Osteoblast (primary cell): ENCODE measurements around the gene DCAF15. TPM values are rescaled to one million over a fixed set of nuclear protein-coding genes. Genes with fewer than 3 reads are reported as not detected.

ENCODE experiments used
- DNase-seq: peaks from one replicate; pipeline ENCODE4 v3.0.0; 2011; ENCODE audit warnings: low spot score, mixed read lengths; ENCODE audit not compliant: insufficient read length; ENCODE audit errors: missing footprints
- H2AFZ ChIP-seq: 2 replicates; pipeline ENCODE4 v1.6.0; 2011; ENCODE audit warnings: mild to moderate bottlenecking, low read length
- H3K27ac ChIP-seq: 2 replicates; pipeline ENCODE4 v1.5.1; 2011; ENCODE audit warnings: mild to moderate bottlenecking, low read depth, low read length, moderate library complexity
- H3K27me3 ChIP-seq: 2 replicates; pipeline ENCODE4 v1.6.0; 2012; ENCODE audit warnings: mild to moderate bottlenecking, control low read depth, inconsistent platforms, low read length, moderate library complexity; ENCODE audit not compliant: insufficient read depth
- H3K36me3 ChIP-seq: 2 replicates; pipeline ENCODE4 v1.5.1; 2011; ENCODE audit warnings: mild to moderate bottlenecking, low read length, control low read depth, moderate library complexity; ENCODE audit not compliant: insufficient read depth
- H3K4me1 ChIP-seq: 2 replicates; pipeline ENCODE4 v1.5.1; 2011; ENCODE audit warnings: mild to moderate bottlenecking, low read length, control low read depth, moderate library complexity; ENCODE audit not compliant: insufficient read depth
- H3K4me2 ChIP-seq: 2 replicates; pipeline ENCODE4 v1.6.0; 2011; ENCODE audit warnings: mild to moderate bottlenecking, low read length; ENCODE audit not compliant: insufficient read depth
- H3K4me3 ChIP-seq: fragments of 200-600 bp; sonication (generic); 3 replicates; pipeline ENCODE4 v1.5.1; 2012; ENCODE audit warnings: mild to moderate bottlenecking, low read length, inconsistent platforms; ENCODE audit not compliant: insufficient read depth
- H3K79me2 ChIP-seq: 2 replicates; pipeline ENCODE4 v1.6.0; 2012; ENCODE audit warnings: mild to moderate bottlenecking, low read length, control low read depth, inconsistent platforms; ENCODE audit not compliant: insufficient read depth
- H3K9me3 ChIP-seq: 2 replicates; pipeline ENCODE4 v1.5.1; 2011; ENCODE audit warnings: low read depth, low read length, control low read depth
- H4K20me1 ChIP-seq: 2 replicates; pipeline ENCODE4 v1.6.0; 2012; ENCODE audit warnings: mild to moderate bottlenecking, low read length, control low read depth; ENCODE audit not compliant: insufficient read depth
- CTCF ChIP-seq: IDR thresholded peaks from 2 replicates; pipeline ENCODE4 v1.5.1; 2011; ENCODE audit warnings: mild to moderate bottlenecking, low read depth, low read length, moderate library complexity; ENCODE audit errors: extremely low read depth
- total RNA-seq: library from RNA; depleted of rRNA; stranded (reverse); fragments of >200 nt; gene quantifications from 2 replicates; pipeline ENCODE4 v1.2.3, GENCODE V29; 2012

The DCAF15 gene
- total RNA-seq, 1 donor = 11.9 TPM

- Histone ChIP-seq H2AFZ (peak overlapping the region; percentile 90), H3K27ac (no peak overlapping the region), H3K4me2 (peak overlapping the region; percentile 88), H3K27me3 (no peaks in the 10 kb centered on the region), H3K36me3 (no peaks in the 10 kb centered on the region), H3K9me3 (no peaks in the 10 kb centered on the region), H3K4me3 (peak overlapping the region; percentile 92), H3K79me2 (no peaks in the 10 kb centered on the region), H4K20me1 (no peaks in the 10 kb centered on the region), H3K4me1 (peaks cover 4% of the 10 kb centered on the region)
- TF ChIP-seq CTCF = no peak
- DNase-seq = peak; percentile 73
Observed at GRCh38 chr19:13906521-13906904, 45.8 kb upstream of the DCAF15 start.

- H3K4me2 ChIP-seq = peak overlapping the region; percentile 88
- H3K4me3 ChIP-seq = peak overlapping the region; percentile 92
- no peaks in the 10 kb centered on the region for H4K20me1 ChIP-seq
- no peaks in the 10 kb centered on the region for H3K79me2 ChIP-seq
- DNase-seq = no peak
- no peak overlapping the region for H3K27ac ChIP-seq
- H2AFZ ChIP-seq = peak overlapping the region; percentile 90
- no peaks in the 10 kb centered on the region for H3K27me3 ChIP-seq
- no peaks in the 10 kb centered on the region for H3K36me3 ChIP-seq
- no peaks in the 10 kb centered on the region for H3K9me3 ChIP-seq
- H3K4me1 ChIP-seq = peaks cover 4% of the 10 kb centered on the region
- TF ChIP-seq CTCF = no peak
Observed at GRCh38 chr19:13906910-13907309, 45.4 kb upstream of the DCAF15 start.

- Histone ChIP-seq H3K4me1 (peaks cover 4% of the 10 kb centered on the region), H3K79me2 (no peaks in the 10 kb centered on the region), H3K9me3 (no peaks in the 10 kb centered on the region), H3K4me3 (no peak overlapping the region), H3K27me3 (no peaks in the 10 kb centered on the region), H4K20me1 (no peaks in the 10 kb centered on the region), H3K36me3 (peaks cover 4% of the 10 kb centered on the region), H3K27ac (no peak overlapping the region), H3K4me2 (no peak overlapping the region), H2AFZ (no peak overlapping the region)
- DNase-seq = no peak
- no peak for TF ChIP-seq CTCF
Observed at GRCh38 chr19:13908674-13909073, 43.6 kb upstream of the DCAF15 start.

GRCh38 chr19:13909430-13909829, 42.9 kb upstream of the DCAF15 start:
- no peaks in the 10 kb centered on the region for H3K27me3 ChIP-seq
- DNase-seq = no peak
- no peaks in the 10 kb centered on the region for H4K20me1 ChIP-seq
- H3K9me3 ChIP-seq = no peaks in the 10 kb centered on the region
- H3K4me1 ChIP-seq = peaks cover 4% of the 10 kb centered on the region
- no peak overlapping the region for H2AFZ ChIP-seq
- peaks cover 4% of the 10 kb centered on the region for H3K36me3 ChIP-seq
- no peak overlapping the region for H3K27ac ChIP-seq
- no peaks in the 10 kb centered on the region for H3K79me2 ChIP-seq
- no peak overlapping the region for H3K4me3 ChIP-seq
- no peak overlapping the region for H3K4me2 ChIP-seq
- TF ChIP-seq CTCF = no peak
